Loucy (cell line): Measurements from ENCODE around the gene ZNF761.

Experiments used
- CTCF ChIP-seq: fragments of 200-600 bp; sonication (generic); conservative IDR thresholded peaks from 2 replicates; pipeline ENCODE4 v1.5.1; 2014; ENCODE audit warnings: mild to moderate bottlenecking, antibody characterized with exemption, low read length
- EZH2phosphoT487 ChIP-seq: fragments of 200-600 bp; IDR thresholded peaks from 2 replicates; pipeline ENCODE4 v1.6.1; 2018; ENCODE audit warnings: antibody characterized with exemption, mild to moderate bottlenecking, moderate library complexity, borderline replicate concordance

GRCh38 chr19:53396525-53396868 is 35.3 kb upstream of the ZNF761 start:
- TF ChIP-seq CTCF (no peak), EZH2phosphoT487 (no peak)
